Smooth muscle cell (in vitro differentiated cells): Measurements from ENCODE around the gene PGAP3. TPM values are rescaled to one million over a fixed set of nuclear protein-coding genes. Genes with fewer than 3 reads are reported as not detected.

Source experiments
- DNase-seq: peaks from one replicate; lab custom pipeline; 2025; ENCODE audit not compliant: unreplicated experiment; lab: John Stamatoyannopoulos, UW
- H2AFZ ChIP-seq: fragments of 200-600 bp; sonication (generic); 2 replicates; pipeline ENCODE4 v1.6.0; 2016; ENCODE audit warnings: antibody characterized with exemption, low read depth, mild to moderate bottlenecking
- H3F3A ChIP-seq: fragments of 200-600 bp; sonication (generic); 2 replicates; pipeline ENCODE4 v1.6.0; 2017; ENCODE audit warnings: antibody characterized with exemption, low read depth
- H3K27ac ChIP-seq: fragments of 200-600 bp; sonication (generic); 2 replicates; pipeline ENCODE4 v1.5.1; 2016; ENCODE audit warnings: low read depth, mild to moderate bottlenecking
- H3K27me3 ChIP-seq: fragments of 200-600 bp; sonication (generic); 2 replicates; pipeline ENCODE4 v1.6.1; 2016; ENCODE audit warnings: low read depth, mild to moderate bottlenecking
- H3K36me3 ChIP-seq: fragments of 200-600 bp; sonication (generic); 2 replicates; pipeline ENCODE4 v1.5.1; 2016; ENCODE audit warnings: low read depth
- H3K4me1 ChIP-seq: fragments of 200-600 bp; sonication (generic); 2 replicates; pipeline ENCODE4 v1.5.1; 2016; ENCODE audit warnings: low read depth
- H3K4me2 ChIP-seq: fragments of 200-600 bp; sonication (generic); 2 replicates; pipeline ENCODE4 v1.6.0; 2016; ENCODE audit warnings: mild to moderate bottlenecking
- H3K4me3 ChIP-seq: fragments of 200-600 bp; sonication (generic); 2 replicates; pipeline ENCODE4 v1.5.1; 2016; ENCODE audit warnings: mild to moderate bottlenecking
- H3K79me2 ChIP-seq: fragments of 200-600 bp; sonication (generic); 2 replicates; pipeline ENCODE4 v1.6.0; 2016; ENCODE audit warnings: low read depth, mild to moderate bottlenecking
- H3K9ac ChIP-seq: fragments of 200-600 bp; sonication (generic); 2 replicates; pipeline ENCODE4 v1.6.0; 2016; ENCODE audit warnings: low read depth
- H3K9me3 ChIP-seq: fragments of 200-600 bp; sonication (generic); replicated peaks from 2 replicates; pipeline ENCODE4 v1.5.1; 2016; ENCODE audit warnings: low read depth
- H4K20me1 ChIP-seq: fragments of 200-600 bp; sonication (generic); 2 replicates; pipeline ENCODE4 v1.6.0; 2016; ENCODE audit warnings: low read depth
- WGBS: methylation state at CpG from one replicate; pipeline ENCODE4 v1.1.7; 2016; ENCODE audit warnings: low lambda C conversion rate; 5-methylcytosine and 5-hydroxymethylcytosine counted together
- polyA plus RNA-seq: library from polyadenylated mRNA; unstranded; fragments of >200 nt; fragmentation: Nextera tagmentation; extraction: Ambion mirVana; gene quantifications from 2 replicates; pipeline ENCODE4 v1.2.1, GENCODE V29; 2016
- total RNA-seq: library from RNA; depleted of rRNA; stranded (reverse); fragments of >200 nt; gene quantifications from 2 replicates; pipeline ENCODE4 v1.2.3, GENCODE V29; 2014
- TF ChIP-seq, protein P1 (sequence below): fragments of 200-600 bp; sonication (generic); IDR thresholded peaks from 2 replicates; pipeline ENCODE4 v1.5.1; 2017; ENCODE audit warnings: borderline replicate concordance, mild to moderate bottlenecking, antibody characterized with exemption; ENCODE audit not compliant: insufficient read depth, poor library complexity, severe bottlenecking

The PGAP3 gene
- total and polyA plus RNA-seq, 2 experiments from 2014 or later: 19.1 to 19.4 TPM

GRCh38 chr17:39665642-39666224 lies 22.1 kb downstream of the PGAP3 start:
- H3K79me2 ChIP-seq: no peaks in the 10 kb centered on the region
- no peak overlapping the region for H3K27ac ChIP-seq
- H3K4me1 ChIP-seq: peaks cover 10% of the 10 kb centered on the region
- no peaks in the 10 kb centered on the region for H3F3A ChIP-seq
- H3K27me3 ChIP-seq: peaks cover 55% of the 10 kb centered on the region
- peaks cover 6% of the 10 kb centered on the region for H4K20me1 ChIP-seq
- H3K9ac ChIP-seq: no peak overlapping the region
- H3K9me3 ChIP-seq: no peaks in the 10 kb centered on the region
- no peak for DNase-seq
- no peak overlapping the region for H3K4me3 ChIP-seq
- TF ChIP-seq, protein P1, sequence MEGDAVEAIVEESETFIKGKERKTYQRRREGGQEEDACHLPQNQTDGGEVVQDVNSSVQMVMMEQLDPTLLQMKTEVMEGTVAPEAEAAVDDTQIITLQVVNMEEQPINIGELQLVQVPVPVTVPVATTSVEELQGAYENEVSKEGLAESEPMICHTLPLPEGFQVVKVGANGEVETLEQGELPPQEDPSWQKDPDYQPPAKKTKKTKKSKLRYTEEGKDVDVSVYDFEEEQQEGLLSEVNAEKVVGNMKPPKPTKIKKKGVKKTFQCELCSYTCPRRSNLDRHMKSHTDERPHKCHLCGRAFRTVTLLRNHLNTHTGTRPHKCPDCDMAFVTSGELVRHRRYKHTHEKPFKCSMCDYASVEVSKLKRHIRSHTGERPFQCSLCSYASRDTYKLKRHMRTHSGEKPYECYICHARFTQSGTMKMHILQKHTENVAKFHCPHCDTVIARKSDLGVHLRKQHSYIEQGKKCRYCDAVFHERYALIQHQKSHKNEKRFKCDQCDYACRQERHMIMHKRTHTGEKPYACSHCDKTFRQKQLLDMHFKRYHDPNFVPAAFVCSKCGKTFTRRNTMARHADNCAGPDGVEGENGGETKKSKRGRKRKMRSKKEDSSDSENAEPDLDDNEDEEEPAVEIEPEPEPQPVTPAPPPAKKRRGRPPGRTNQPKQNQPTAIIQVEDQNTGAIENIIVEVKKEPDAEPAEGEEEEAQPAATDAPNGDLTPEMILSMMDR: no peak
- WGBS: 66% methylated on average over 17 of the region's 17 CpGs
- H2AFZ ChIP-seq: no peak overlapping the region
- H3K36me3 ChIP-seq: no peaks in the 10 kb centered on the region
- no peak overlapping the region for H3K4me2 ChIP-seq

GRCh38 chr17:39664581-39665561 lies 23.0 kb downstream of the PGAP3 start, which contains the start of gene TCAP:
Gene TCAP, plus strand, starts transcription at chr17:39665349. Its CDS starts 11 bp downstream, at chr17:39665360.
- Histone ChIP-seq H3K27me3 (peaks cover 46% of the 10 kb centered on the region), H3K9ac (no peak within 1 kb of the TSS), H3F3A (no peaks in the 10 kb centered on the region), H2AFZ (no peak within 1 kb of the TSS), H3K4me1 (peaks cover 10% of the 10 kb centered on the region), H3K4me3 (no peak within 1 kb of the TSS), H3K9me3 (no peaks in the 10 kb centered on the region), H3K36me3 (no peaks in the 10 kb centered on the region), H3K4me2 (no peak within 1 kb of the TSS), H4K20me1 (peaks cover 6% of the 10 kb centered on the region), H3K27ac (no peak within 1 kb of the TSS), H3K79me2 (no peaks in the 10 kb centered on the region)
- no peak for DNase-seq
- 70% methylated on average over 15 of the region's 15 CpGs for WGBS
- TF ChIP-seq, protein P1: no peak

- H3K4me2 ChIP-seq: peak overlapping the region; percentile 74
- WGBS: 18% methylated on average over 15 of the region's 17 CpGs
Observed at GRCh38 chr17:39663688-39664580, 23.9 kb downstream of the PGAP3 start.

More at GRCh38 chr17:39663688-39664580, 23.9 kb downstream of the PGAP3 start:
- Histone ChIP-seq H3K27ac (no peak overlapping the region), H3K79me2 (no peaks in the 10 kb centered on the region), H3F3A (no peaks in the 10 kb centered on the region), H4K20me1 (peaks cover 6% of the 10 kb centered on the region), H2AFZ (no peak overlapping the region), H3K9me3 (no peaks in the 10 kb centered on the region), H3K9ac (no peak overlapping the region), H3K4me3 (no peak overlapping the region), H3K36me3 (no peaks in the 10 kb centered on the region), H3K4me1 (peaks cover 10% of the 10 kb centered on the region), H3K27me3 (peaks cover 37% of the 10 kb centered on the region)
- no peak for DNase-seq
- TF ChIP-seq, protein P1: no peak
